GM12878 (cell line): ENCODE results near the gene SLC25A44. TPM values are rescaled to one million over a fixed set of nuclear protein-coding genes. Genes with fewer than 3 reads are reported as not detected.

Experiments used
- ATAC-seq: fragments of 200-7000 bp; cut with Tn5 transposase; 3 replicates; pipeline ENCODE4 v1.9.1; 2020; ENCODE audit warnings: mild to moderate bottlenecking, moderate library complexity
- BruUV-seq: library from RNA; stranded (reverse); fragments of 400-500 nt; replicated peaks from 2 replicates; lab custom pipeline; 2021; lab: Mats Ljungman, UMichigan
- CTCF ChIA-PET: fragments of 300-600 bp; sonication (Branson Sonifier 250); formaldehyde crosslinking; extraction: SDS; loops from one replicate; lab custom pipeline; 2021; ENCODE audit warnings: inconsistent platforms; lab: Yijun Ruan, JAX
- POLR2A ChIA-PET: fragments of 350-600 bp; formaldehyde crosslinking; extraction: SDS; loops from one replicate; lab custom pipeline; 2021; ENCODE audit warnings: inconsistent platforms; lab: Charles Lee
- RAD21 ChIA-PET: fragments of 300-600 bp; sonication (Branson Sonifier 250); formaldehyde crosslinking; loops from one replicate; lab custom pipeline; 2023; ENCODE audit warnings: antibody characterized with exemption; ENCODE audit not compliant: unreplicated experiment; lab: Charles Lee
- SMC1A ChIA-PET: fragments of 300-600 bp; sonication (Branson Sonifier 250); formaldehyde crosslinking; loops from one replicate; lab custom pipeline; 2023; ENCODE audit not compliant: unreplicated experiment, uncharacterized antibody; lab: Charles Lee
- DNase-seq: peaks from one replicate; pipeline ENCODE4 v3.0.0-alpha.2; 2011; ENCODE audit warnings: low read depth, low spot score
- FAIRE-seq: peaks from 3 replicates; lab custom pipeline; 2011; peaks lifted over from hg19 to GRCh38; lab: Jason Lieb, UNC
- H2AFZ ChIP-seq: 2 replicates; pipeline ENCODE4 v1.6.0; 2011; ENCODE audit warnings: low read depth, low read length, control low read depth; ENCODE audit not compliant: control insufficient read depth
- H3K27ac ChIP-seq: 2 replicates; pipeline ENCODE4 v1.5.1; 2011; ENCODE audit warnings: control low read depth; ENCODE audit not compliant: control insufficient read depth, insufficient read depth
- H3K27me3 ChIP-seq, 2 experiments: replicated peaks in 1 of 2; 2 replicates each; pipeline versions ENCODE4 v1.6.0 to v1.6.1; 2011; ENCODE audit warnings: low read length in 1 of 2; ENCODE audit not compliant: control insufficient read depth in 2 of 2, insufficient read depth in 2 of 2
- H3K36me3 ChIP-seq, 2 experiments: 2 replicates each; pipeline ENCODE4 v1.5.1; 2011; ENCODE audit warnings: low read length in 1 of 2; ENCODE audit not compliant: control insufficient read depth in 2 of 2, insufficient read depth in 2 of 2
- H3K4me1 ChIP-seq: 2 replicates; pipeline ENCODE4 v1.6.1; 2011; ENCODE audit warnings: mild to moderate bottlenecking, low read length, moderate library complexity, mixed read lengths; ENCODE audit not compliant: control insufficient read depth, insufficient read depth
- H3K4me2 ChIP-seq: 2 replicates; pipeline ENCODE4 v1.6.0; 2011; ENCODE audit warnings: control low read depth; ENCODE audit not compliant: control insufficient read depth, insufficient read depth
- H3K4me3 ChIP-seq: fragments of 200-600 bp; sonication (generic); 2 replicates; pipeline ENCODE4 v1.5.1; 2016
- H3K79me2 ChIP-seq: 2 replicates; pipeline ENCODE4 v1.6.0; 2011; ENCODE audit warnings: low read length; ENCODE audit not compliant: control insufficient read depth, insufficient read depth
- H3K9ac ChIP-seq: 2 replicates; pipeline ENCODE4 v1.8.0; 2011; ENCODE audit warnings: low read length, control low read depth, mixed read lengths; ENCODE audit not compliant: control insufficient read depth, insufficient read depth
- H3K9me3 ChIP-seq: replicated peaks from 3 replicates; pipeline ENCODE4 v1.5.1; 2011; ENCODE audit warnings: mild to moderate bottlenecking, low read length; ENCODE audit not compliant: control insufficient read depth, insufficient read depth
- H4K20me1 ChIP-seq: 2 replicates; pipeline ENCODE4 v1.6.0; 2011; ENCODE audit not compliant: control insufficient read depth, insufficient read depth
- BHLHE40 ChIP-seq, 2 experiments: fragments of 450-650 bp in 1 of 2; IDR thresholded peaks; 2 replicates each; pipeline ENCODE4 v1.6.1; 2011 to 2017; ENCODE audit warnings: low read depth in 2 of 2, borderline replicate concordance in 1 of 2, improper control_type of control experiment in 1 of 2, low read length in 1 of 2, mild to moderate bottlenecking in 1 of 2
- BMI1 ChIP-seq: fragments of 450-650 bp; IDR thresholded peaks from 2 replicates; pipeline ENCODE4 v1.6.1; 2016; ENCODE audit warnings: mild to moderate bottlenecking, moderate library complexity, borderline replicate concordance
- CHD2 ChIP-seq: IDR thresholded peaks from 2 replicates; pipeline ENCODE4 v1.6.1; 2011; ENCODE audit warnings: low read depth, low read length, improper control_type of control experiment, borderline replicate concordance
- JUNB ChIP-seq: IDR thresholded peaks from 2 replicates; pipeline ENCODE4 v1.6.1; 2016; ENCODE audit warnings: antibody characterized with exemption, mild to moderate bottlenecking
- KDM1A ChIP-seq: fragments of 200-600 bp; sonication (generic); IDR thresholded peaks from 2 replicates; pipeline ENCODE4 v1.6.1; 2016; ENCODE audit warnings: borderline replicate concordance
- NRF1 ChIP-seq: conservative IDR thresholded peaks from 2 replicates; pipeline ENCODE4 v1.6.1; 2011; ENCODE audit warnings: mild to moderate bottlenecking, low read depth, low read length, improper control_type of control experiment
- SIX5 ChIP-seq: IDR thresholded peaks from 2 replicates; pipeline ENCODE4 v1.6.1; 2011; ENCODE audit warnings: mild to moderate bottlenecking, low read depth, low read length, moderate library complexity; ENCODE audit not compliant: severe bottlenecking
- STAT1 ChIP-seq: fragments of 450-650 bp; conservative IDR thresholded peaks from 2 replicates; pipeline ENCODE4 v1.6.1; 2014; ENCODE audit warnings: antibody characterized with exemption, mild to moderate bottlenecking
- STAT3 ChIP-seq: IDR thresholded peaks from 2 replicates; pipeline ENCODE4 v1.6.1; 2011; ENCODE audit warnings: low read depth, low read length, improper control_type of control experiment
- TBL1XR1 ChIP-seq: IDR thresholded peaks from 2 replicates; pipeline ENCODE4 v1.6.1; 2012; ENCODE audit warnings: low read depth, low read length, improper control_type of control experiment
- TCF3 ChIP-seq: IDR thresholded peaks from 2 replicates; pipeline ENCODE4 v1.6.1; 2012; ENCODE audit warnings: low read depth, mild to moderate bottlenecking, low read length, borderline replicate concordance; ENCODE audit not compliant: insufficient read depth
- USF2 ChIP-seq: IDR thresholded peaks from 2 replicates; pipeline ENCODE4 v1.6.1; 2011; ENCODE audit warnings: low read depth, low read length, improper control_type of control experiment, borderline replicate concordance
- YY1 ChIP-seq: IDR thresholded peaks from 2 replicates; pipeline ENCODE4 v1.6.1; 2011; ENCODE audit warnings: low read depth, mild to moderate bottlenecking, low read length
- ZNF217 ChIP-seq: fragments of 450-650 bp; IDR thresholded peaks from 2 replicates; pipeline ENCODE4 v1.6.1; 2017; ENCODE audit warnings: antibody characterized with exemption, mild to moderate bottlenecking
- ZNF274 ChIP-seq: IDR thresholded peaks from one replicate; pipeline ENCODE4 v1.8.0; 2011; ENCODE audit not compliant: insufficient read length, insufficient read depth
- ZZZ3 ChIP-seq: IDR thresholded peaks from 2 replicates; pipeline ENCODE4 v1.6.1; 2011; ENCODE audit warnings: low read depth; ENCODE audit not compliant: control insufficient read depth, insufficient read length
- WGBS: methylation state at CpG from one replicate; pipeline ENCODE4 v1.1.6; 2016; ENCODE audit warnings: low lambda C conversion rate; ENCODE audit not compliant: insufficient replicate concordance, insufficient coverage; ENCODE audit errors: missing lambda C conversion rate; 5-methylcytosine and 5-hydroxymethylcytosine counted together
- in situ Hi-C: fragments of 300-500 bp; cut with MboI; formaldehyde crosslinking; loops from 9 replicates; pipeline ENCODE4 v1.14.3; 2018; ENCODE audit warnings: mixed read lengths
- intact Hi-C: fragments of 100-400 bp; cut with micrococcal nuclease; formaldehyde crosslinking; loops from one replicate; pipeline ENCODE4 v1.14.2; 2022; ENCODE audit not compliant: unreplicated experiment
- polyA plus RNA-seq, 11 experiments: library from polyadenylated mRNA; depleted of rRNA in 4 of 11; unstranded in 6 of 11; stranded (reverse) in 5 of 11; fragments of >200 nt; fragmentation: Nextera tagmentation in 4 of 11; fragmentation: Illumina TruSeq in 1 of 11; extraction: Ambion mirVana in 4 of 11; extraction: Trizol in 1 of 11; gene quantifications; 1 replicate in 1 of 11; 2 replicates in 10 of 11; pipeline versions ENCODE4 v1.2.1 to v1.2.3, GENCODE V29; 2011 to 2016; ENCODE audit warnings: inconsistent platforms in 2 of 11, missing spikeins in 2 of 11, low read depth in 1 of 11
- total RNA-seq, 4 experiments: library from RNA; depleted of rRNA in 3 of 4; stranded (reverse); fragments of >200 nt in 3 of 4; fragmentation: Illumina TruSeq in 1 of 4; extraction: Trizol in 1 of 4; gene quantifications; 2 replicates each; pipeline versions ENCODE4 v1.2.1 to v1.2.3, GENCODE V29; 2013 to 2021
- TF ChIP-seq, protein P1 (sequence below): IDR thresholded peaks from 2 replicates; pipeline ENCODE4 v1.6.1; 2012; ENCODE audit warnings: low read depth, low read length, improper control_type of control experiment
- TF ChIP-seq, protein P2 (sequence below), 3 experiments: IDR thresholded peaks in 2 of 3; conservative IDR thresholded peaks in 1 of 3; 2 replicates each; pipeline ENCODE4 v1.5.1; 2011; ENCODE audit warnings: low read depth in 3 of 3, low read length in 3 of 3, mild to moderate bottlenecking in 3 of 3, control low read depth in 2 of 3, moderate library complexity in 2 of 3, inconsistent platforms in 1 of 3, mixed read lengths in 1 of 3; ENCODE audit not compliant: control insufficient read depth in 2 of 3, insufficient read depth in 1 of 3; ENCODE audit errors: extremely low read depth in 1 of 3

Gene SLC25A44
- total and polyA plus RNA-seq, 10 of the 15 experiments (the other 5 are each of a cell fraction or from before 2014, with no cell fraction given): 7.1 to 43.3 (median 30.4) TPM

- no peaks in the 10 kb centered on the region for H3K9me3 ChIP-seq
- intact Hi-C loops: no loop called here
- FAIRE-seq (no peak), DNase-seq (no peak), ATAC-seq (no peak)
- H3K36me3 ChIP-seq: peaks cover 41 to 45% of the 10 kb centered on the region in 2 experiments
- H3K79me2 ChIP-seq: no peaks in the 10 kb centered on the region
- POLR2A ChIA-PET: interaction anchor here (0.5 kb wide), 1 partner anchor 115 kb away, joined by 3 read pairs; no protein-coding TSS in a partner anchor
- H3K27ac ChIP-seq: no peak overlapping the region
- H3K4me2 ChIP-seq: no peak overlapping the region
- no peaks in the 10 kb centered on the region for H3K27me3 ChIP-seq
- H3K9ac ChIP-seq: no peak overlapping the region
- SMC1A ChIA-PET: interaction anchor here (2.0 kb wide), 1 partner anchor 11 kb away, joined by 4 read pairs; no protein-coding TSS in a partner anchor
- RAD21 ChIA-PET: no interaction called here
- CTCF ChIA-PET: interaction anchor here (0.9 to 1.2 kb wide), 2 partner anchors 62 to 112 kb away, joined by 3 to 4 read pairs; no protein-coding TSS in a partner anchor
- no peak overlapping the region for H2AFZ ChIP-seq
- TF ChIP-seq USF2: no peak
- no peak for TF ChIP-seq TBL1XR1
- TF ChIP-seq BMI1: no peak
- TF ChIP-seq, protein P1, sequence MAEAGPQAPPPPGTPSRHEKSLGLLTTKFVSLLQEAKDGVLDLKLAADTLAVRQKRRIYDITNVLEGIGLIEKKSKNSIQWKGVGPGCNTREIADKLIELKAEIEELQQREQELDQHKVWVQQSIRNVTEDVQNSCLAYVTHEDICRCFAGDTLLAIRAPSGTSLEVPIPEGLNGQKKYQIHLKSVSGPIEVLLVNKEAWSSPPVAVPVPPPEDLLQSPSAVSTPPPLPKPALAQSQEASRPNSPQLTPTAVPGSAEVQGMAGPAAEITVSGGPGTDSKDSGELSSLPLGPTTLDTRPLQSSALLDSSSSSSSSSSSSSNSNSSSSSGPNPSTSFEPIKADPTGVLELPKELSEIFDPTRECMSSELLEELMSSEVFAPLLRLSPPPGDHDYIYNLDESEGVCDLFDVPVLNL: no peak
- no peak for TF ChIP-seq NRF1
- no peak for TF ChIP-seq ZNF274
- no peak for TF ChIP-seq YY1
- no peak for TF ChIP-seq ZZZ3
- TF ChIP-seq STAT1: no peak
- no peak for TF ChIP-seq KDM1A
- no peak for TF ChIP-seq BHLHE40 (IDR thresholded peaks at IDR 0.05; ENCODE audit: borderline replicate concordance in 1 of 2, low read depth in 2 of 2, low read length in 1 of 2)
- no peak for TF ChIP-seq SIX5
- no peak for TF ChIP-seq STAT3
- TF ChIP-seq TCF3: no peak
- TF ChIP-seq ZNF217: no peak
- TF ChIP-seq, protein P2, sequence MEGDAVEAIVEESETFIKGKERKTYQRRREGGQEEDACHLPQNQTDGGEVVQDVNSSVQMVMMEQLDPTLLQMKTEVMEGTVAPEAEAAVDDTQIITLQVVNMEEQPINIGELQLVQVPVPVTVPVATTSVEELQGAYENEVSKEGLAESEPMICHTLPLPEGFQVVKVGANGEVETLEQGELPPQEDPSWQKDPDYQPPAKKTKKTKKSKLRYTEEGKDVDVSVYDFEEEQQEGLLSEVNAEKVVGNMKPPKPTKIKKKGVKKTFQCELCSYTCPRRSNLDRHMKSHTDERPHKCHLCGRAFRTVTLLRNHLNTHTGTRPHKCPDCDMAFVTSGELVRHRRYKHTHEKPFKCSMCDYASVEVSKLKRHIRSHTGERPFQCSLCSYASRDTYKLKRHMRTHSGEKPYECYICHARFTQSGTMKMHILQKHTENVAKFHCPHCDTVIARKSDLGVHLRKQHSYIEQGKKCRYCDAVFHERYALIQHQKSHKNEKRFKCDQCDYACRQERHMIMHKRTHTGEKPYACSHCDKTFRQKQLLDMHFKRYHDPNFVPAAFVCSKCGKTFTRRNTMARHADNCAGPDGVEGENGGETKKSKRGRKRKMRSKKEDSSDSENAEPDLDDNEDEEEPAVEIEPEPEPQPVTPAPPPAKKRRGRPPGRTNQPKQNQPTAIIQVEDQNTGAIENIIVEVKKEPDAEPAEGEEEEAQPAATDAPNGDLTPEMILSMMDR (IDR thresholded peaks at IDR 0.05 in 2 of 3, conservative IDR thresholded peaks at IDR 0.05 in 1 of 3; ENCODE audit: control insufficient read depth in 2 of 3, extremely low read depth in 1 of 3, insufficient read depth in 1 of 3, low read depth in 3 of 3, low read length in 3 of 3): no peak
- no peak for TF ChIP-seq CHD2
- no peak for TF ChIP-seq JUNB
- TF ChIP-seq, all 136 proteins: peak for 0
- Histone ChIP-seq H3K4me3 (no peak overlapping the region), H3K4me1 (no peaks in the 10 kb centered on the region), H4K20me1 (no peaks in the 10 kb centered on the region)
- BruUV-seq: no TSS peak
- in situ Hi-C loops: no loop called here
- 56% methylated on average over 2 of the region's 2 CpGs for WGBS
Observed at GRCh38 chr1:156257711-156258110, 63.8 kb downstream of the SLC25A44 start.
